K562 (cell line): ENCODE results near the gene HCN4.

Experiments used
- ESRRA ChIP-seq: fragments of 450-650 bp; IDR thresholded peaks from 2 replicates; pipeline ENCODE4 v1.6.1; 2014; ENCODE audit warnings: low read depth, mild to moderate bottlenecking, moderate library complexity, borderline replicate concordance
- ZEB2 ChIP-seq: fragments of 450-650 bp; IDR thresholded peaks from 2 replicates; pipeline ENCODE4 v1.6.1; 2016

DNA sequence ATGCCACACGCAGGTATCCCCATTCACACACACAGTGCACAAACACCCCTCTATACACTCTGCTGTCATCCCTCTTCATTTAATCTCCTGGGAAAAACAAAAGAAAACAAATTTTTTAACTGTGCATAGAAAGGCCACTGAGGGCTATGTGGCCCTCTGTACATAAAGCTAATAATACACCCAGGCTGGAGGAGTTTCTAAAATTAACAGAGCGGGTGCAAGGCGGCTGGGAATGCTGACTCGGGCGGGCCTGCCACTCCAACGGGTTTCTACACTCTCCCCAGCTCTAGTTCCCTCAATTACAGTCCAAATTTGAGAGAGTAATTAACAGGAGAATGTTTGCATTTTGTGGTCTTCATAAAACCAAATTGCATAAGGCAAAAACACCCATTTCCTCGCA is 23.1 kb downstream of the HCN4 start:
- TF ChIP-seq ESRRA (no peak), ZEB2 (no peak)
